GM21526 (cell line): ENCODE data around the gene RELN.
"Not testable (repeated sequence)": the region's sequence is repeated elsewhere in the genome, so short reads cannot be mapped to it uniquely, and the experiment has no call there.

Source experiments
- ATAC-seq: cut with Tn5 transposase; IDR thresholded peaks from one replicate; pipeline ENCODE4 v1.9.1; 2021; ENCODE audit warnings: moderate library complexity; ENCODE audit not compliant: unreplicated experiment, low FRiP score

RELN gene

DNA sequence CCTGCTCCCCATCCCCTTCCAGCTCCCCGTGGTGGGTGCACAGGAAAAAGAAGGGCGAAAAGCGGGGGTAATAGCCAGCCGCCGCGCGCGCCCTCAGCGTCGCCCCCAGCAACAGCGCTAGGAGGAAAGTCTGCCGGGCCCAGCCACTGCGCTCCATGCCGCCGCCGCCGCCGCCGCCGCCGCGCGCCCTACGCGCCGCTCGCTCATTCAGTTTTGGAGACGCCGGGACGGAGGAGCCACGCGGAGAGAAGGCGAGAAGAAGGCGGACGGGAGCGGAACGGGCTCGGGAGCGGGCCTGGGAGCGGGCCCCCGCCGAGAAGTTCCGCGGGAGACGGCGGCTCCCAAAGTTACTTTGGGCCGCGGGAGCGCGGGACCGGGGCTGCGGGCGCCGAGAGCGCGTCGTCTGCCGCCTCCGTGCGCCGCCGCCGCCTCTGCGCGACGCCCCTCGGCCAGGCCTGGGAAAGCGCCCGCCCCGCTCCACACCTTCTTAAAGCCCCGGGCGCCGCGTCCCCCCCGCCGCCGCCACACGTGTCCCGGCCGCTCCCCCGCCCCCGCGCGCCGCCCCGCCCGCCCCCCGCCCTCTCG lies at the start of gene RELN:
Gene RELN, minus strand, starts transcription at position 459 of the 585 bp plus-strand sequence. Its CDS starts 302 bp downstream, at position 157.
- no peak for ATAC-seq

DNA sequence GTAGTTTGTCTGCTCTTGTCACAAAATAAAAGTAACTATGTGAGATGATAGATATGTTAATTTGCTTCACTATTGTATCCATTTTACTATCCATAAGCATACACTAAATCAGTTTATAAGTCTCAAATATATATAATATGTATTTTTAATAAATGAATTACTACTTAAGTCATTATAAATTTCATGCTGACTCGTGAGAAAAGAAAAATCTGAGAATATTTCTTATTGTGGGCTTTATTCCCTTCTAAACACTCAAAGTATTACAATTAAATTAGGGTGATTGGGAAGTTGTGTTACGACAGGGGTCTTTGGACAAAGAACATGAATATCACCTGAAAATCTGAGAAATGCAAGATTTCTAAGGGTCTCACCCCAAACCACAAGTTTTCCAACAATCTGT lies 48.7 kb upstream of the RELN start:
- no peak for ATAC-seq

DNA sequence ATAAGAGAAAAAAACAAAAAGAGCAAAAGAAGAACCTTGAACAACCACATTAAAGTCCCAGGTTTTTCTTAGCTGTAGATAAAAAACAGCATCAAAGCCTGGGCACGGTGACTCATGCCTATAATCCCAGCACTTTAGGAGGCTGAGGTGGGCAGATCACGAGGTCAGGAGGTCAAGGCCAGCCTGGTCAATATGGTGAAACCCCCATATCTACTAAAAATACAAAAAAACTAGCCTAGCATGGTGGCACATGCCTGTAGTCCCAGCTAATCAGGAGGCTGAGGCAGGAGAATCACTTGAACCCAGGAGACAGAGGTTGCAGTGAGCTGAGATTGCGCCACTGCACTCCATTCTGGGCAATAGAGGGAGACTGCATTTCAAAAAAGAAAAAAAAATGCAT lies 47.4 kb upstream of the RELN start:
- not testable (repeated sequence) for ATAC-seq

DNA sequence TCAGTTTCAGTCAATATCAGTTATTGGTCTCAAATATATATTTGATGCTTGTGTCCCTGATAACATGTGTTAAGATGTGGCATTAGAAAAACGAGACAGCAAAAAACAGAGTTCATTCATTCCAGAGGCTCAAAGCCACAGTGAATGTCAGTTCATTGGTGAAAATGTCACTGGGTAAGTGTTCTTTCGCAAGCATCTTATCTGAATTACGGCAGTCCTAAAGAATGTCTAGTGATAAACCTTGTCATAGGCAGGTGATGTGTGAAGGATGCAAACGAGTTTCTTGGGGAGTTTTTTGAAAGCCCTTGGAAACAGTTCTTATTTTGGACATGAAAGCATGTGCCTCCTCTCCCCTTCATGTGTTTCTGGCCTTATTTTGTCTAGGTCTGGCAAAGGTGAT lies 45.9 kb upstream of the RELN start:
- ATAC-seq: no peak

DNA sequence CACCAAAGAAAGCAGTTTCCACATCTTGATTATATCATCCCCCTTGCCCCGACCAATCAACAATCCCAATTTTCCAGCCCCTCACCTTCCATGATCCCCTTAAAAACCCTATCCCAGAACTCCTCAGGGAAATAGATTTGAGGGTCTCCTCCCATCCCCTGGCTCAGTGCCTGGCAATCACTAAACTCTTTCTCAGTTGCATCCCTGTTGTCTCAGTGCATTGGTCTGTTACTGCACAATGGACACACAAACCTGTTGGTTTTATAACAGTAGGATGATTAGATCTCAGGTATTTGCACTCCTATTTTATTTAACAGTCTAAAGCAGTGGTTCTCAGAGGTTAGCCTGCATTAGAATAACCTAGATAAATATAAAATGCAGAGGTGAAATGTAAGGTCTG lies 45.2 kb upstream of the RELN start:
- no peak for ATAC-seq

DNA sequence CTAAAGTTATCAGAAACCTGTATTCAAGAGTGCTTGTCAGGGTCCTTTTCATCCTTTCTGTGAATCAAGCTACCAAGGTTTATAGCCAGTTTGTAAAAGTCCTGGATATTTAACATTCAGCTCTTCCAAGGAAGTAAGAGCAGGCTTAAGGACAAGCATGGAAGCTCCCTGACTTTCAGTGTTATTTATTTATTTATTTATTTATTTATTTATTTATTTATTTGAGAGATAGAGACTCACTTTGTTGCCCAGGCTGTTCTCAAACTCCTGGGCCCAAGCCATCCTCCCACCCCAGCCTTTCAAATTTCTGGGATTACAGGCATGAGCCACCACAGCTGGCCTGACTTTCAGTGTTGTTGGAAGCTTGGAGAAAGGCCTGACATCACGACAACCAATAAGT lies 44.4 kb upstream of the RELN start:
- ATAC-seq: no peak

DNA sequence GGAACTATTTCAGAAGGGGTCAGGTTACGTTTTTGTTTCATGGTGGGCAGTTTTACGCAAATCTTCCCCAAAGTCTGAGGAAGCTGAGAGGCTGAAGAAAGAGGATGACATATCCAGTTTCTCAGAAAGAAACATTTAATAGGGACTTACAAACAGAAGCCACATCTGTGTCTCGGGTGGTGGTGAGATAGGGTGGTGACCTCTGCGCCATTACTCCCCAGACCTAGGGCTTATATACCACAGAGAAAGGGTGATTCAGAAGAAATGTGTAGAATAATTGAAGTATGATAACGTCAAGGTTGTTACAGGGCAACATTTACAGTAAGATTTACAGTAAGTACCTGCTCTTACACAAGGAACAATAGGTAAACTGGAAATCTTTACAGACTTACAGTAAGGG lies 43.0 kb upstream of the RELN start:
- no peak for ATAC-seq

DNA sequence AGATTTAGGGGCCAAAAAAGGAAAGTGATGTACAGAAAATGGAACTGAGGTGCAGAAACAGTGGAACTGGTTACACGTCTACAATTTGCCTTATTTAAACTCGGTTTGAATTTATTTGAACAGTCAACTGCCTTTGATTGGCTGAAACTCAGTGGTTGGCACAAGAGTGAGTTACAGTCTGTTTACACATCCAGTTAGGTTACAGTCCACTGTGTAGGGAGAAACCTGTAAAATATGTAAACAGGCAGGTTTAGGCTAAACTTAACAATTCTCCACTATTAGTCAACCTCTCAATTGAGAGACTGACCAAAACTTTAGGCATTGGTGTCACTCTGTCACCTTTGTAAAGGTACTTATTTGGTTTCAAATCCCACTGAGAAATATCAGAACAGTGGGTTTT lies 40.3 kb upstream of the RELN start:
- no peak for ATAC-seq

DNA sequence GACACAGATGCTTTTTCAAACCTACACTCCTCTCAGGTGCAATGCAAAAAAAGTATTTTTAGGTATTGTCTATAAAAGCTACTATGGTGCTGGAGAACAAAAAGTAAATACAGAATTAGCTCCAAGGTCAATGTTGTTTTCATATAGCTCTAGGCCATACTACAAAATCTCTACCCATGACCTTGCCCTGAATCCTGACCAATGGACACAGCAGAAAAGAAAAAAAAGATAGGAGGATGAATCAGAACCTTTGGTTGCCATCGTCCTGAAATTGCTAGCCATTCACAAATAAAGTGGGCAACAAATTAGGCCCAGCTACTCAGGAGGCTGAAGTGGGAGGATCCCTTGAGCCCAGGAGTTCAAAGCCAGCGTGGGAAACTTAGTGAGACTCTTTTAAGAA lies 35.2 kb upstream of the RELN start:
- ATAC-seq: no peak

DNA sequence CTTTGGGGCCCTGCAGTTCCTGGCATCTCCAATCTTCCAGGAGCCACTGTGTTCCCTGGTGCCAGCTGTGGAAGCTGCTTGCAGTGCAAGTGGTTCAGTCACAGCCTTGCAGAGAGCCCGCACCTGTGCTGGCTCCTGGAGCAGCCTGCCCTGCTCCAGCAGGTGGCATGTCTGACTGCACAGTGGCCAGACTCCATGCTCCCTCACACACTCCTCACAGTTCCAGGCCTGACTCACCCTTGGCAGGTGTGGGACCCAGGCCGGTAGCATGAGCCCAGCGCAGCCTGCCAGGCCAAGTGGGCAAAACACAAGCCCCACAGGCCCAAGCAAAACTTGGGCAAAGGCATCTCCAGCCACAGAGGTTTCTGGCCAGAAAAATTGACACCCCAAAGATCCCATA lies 33.6 kb upstream of the RELN start:
- ATAC-seq: no peak

DNA sequence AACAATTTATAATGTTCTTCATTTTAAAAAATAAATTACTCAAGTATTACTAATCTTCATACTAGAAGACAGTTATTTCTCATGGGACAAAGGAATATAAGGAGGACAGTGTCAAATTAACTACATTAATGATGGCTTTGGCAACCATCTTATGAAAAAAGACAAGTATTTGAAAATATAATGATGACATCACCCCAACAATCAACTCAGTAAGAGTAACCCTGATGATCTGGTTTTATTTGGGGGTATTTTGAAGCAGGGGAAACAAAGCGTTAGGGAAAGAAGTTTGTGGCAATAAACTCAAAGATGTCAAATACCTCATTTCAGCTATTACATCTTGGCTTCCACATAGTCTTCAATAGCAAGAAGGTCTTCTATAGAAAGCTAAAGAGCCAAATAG lies 29.0 kb upstream of the RELN start:
- no peak for ATAC-seq

DNA sequence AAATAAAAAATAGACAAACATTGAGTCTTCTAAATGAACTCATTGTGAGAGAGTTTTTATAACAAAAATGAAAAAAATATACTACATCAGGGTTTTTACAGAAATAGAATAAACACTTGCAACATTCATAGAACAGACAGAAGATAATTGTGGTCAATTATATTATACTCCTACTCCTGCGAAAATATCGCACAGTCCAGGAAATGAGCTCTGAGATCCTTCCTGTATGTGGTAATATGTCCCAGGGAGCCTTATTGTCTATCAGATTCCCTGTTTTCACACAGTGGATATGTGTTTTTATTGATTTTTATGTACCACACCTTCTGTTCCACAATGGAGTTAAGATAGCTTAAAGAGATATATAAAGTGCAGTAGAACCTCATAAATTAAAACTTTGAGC lies 27.5 kb upstream of the RELN start:
- no peak for ATAC-seq

DNA sequence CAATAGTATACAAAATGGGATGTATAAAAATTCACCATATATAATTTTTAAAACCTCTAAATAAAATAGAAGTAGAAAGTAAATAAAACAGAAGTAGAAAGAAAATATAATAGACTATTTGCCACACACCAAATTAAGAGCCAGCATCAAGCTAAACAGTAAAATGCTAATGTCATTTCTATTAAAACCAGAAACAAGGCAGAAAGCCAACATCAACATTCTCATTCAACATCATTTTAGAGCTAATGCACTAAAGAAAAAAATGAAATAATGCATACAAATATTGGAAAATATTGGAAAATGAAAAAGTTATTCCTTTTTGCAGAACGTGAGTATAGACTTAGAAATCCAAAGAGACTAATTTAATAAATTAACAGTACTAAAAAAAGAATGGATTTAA lies 23.4 kb upstream of the RELN start:
- no peak for ATAC-seq

DNA sequence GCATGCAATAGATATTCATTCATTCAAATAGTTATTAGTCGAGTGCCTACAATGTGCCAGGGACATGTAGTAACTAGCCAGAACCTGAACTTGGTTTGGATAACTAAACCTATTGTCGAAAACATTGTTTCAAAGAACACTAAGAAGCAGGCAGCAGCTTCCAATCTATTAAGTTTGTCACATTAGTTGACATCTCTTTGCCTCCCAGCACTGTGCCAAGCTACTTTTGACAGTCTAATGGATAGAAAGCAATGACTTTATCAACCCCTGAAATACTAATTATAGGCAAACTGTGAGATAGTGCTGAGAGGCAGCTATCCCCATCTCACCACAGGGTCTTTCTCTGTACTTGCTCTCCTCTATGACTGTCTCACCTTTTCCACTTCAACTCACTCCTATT lies 22.4 kb upstream of the RELN start:
- ATAC-seq: no peak

DNA sequence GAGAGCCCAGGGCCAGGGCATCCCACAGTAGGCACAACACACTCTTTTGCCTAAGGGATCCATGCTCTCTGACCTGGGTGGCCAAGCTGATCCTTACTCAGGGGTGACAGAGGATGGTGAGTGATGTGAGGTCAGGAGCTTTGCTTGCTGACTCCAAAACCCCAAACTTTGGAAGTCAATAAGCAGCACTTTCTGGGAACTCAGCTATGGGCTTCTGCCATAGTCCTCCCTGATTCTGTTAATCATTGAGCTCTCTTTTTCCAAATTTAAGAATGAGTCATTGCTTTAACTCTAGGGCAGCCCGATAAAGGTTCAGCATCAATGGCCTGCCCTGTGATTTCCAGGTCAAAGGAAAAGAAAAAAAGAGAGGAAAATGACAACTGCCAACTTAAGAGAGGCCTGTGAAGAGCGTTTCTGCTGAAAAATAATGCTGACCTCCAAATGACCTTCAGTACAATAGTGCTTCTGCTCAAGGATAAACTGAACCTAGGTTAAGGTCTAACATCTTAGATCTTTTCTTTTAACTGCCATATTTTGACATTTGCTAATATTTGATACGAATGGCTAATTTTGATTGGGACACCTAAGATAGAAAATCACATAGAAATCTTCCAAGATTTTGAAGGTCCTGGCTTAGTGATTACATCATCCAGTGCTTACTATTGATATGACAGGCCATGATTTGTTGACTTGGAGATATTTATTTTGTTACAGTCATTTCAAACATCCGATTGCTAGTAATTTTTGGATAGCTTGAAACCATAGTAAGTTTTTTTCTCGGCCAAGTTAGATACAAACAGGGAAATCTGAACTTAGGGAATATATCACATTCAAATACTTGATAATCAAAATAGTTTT lies 20.8 kb upstream of the RELN start:
- no peak for ATAC-seq

DNA sequence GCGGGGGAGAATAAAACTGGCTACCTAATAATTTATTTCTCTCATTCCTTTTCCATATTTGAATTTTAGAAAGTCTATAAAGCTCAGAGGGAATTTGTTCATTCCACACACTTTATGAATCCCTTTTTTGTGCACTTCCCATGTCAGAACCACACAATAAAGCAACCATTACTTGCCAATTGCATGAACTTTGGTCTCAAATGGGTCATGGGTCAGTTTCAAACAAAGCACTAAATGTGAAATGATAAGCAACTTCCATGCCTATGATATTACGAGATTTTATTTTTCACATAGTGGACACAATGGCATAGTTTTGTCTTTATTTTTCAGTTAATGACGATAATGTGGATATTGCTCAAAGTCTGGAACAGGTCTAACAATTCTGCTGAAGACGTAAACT lies 18.6 kb upstream of the RELN start:
- no peak for ATAC-seq

DNA sequence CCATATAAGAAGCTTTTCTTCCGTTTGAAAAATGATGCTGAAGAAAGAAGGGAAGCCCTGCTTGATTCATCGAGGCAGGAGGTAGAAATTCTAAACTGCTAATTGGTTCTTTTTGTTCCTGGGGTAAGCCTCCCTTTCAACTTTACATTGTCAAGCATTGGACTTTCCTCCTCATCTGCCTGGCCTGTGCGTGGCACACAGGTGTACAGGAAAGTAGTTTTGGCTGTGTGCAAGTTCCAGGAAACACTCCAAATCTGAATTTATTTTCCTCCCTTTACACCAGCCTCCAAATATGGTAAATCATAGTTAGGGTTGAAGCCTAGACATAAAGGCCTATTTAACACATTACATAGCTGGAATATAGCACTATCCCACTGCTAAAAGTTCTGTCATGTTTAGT lies 18.2 kb upstream of the RELN start:
- no peak for ATAC-seq

DNA sequence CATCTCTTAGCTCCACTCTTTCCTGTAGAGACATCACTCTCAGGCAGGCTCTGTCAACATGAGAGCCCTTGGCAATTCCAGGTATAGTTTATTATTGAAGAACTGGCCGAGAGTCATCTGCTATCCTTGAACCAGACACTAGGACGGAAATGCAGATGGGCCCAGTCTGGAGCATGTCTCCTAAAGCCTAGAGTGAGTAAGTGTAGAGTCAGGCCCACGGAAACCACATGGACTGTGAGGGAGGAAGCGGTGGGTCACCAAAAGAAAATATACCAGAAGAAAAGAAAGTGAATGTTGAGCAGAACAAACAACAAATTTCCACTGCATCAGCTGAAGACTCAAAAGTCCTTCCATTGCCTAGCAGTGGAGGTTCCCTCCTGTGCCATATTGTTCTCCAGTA lies 15.7 kb upstream of the RELN start:
- ATAC-seq: no peak

DNA sequence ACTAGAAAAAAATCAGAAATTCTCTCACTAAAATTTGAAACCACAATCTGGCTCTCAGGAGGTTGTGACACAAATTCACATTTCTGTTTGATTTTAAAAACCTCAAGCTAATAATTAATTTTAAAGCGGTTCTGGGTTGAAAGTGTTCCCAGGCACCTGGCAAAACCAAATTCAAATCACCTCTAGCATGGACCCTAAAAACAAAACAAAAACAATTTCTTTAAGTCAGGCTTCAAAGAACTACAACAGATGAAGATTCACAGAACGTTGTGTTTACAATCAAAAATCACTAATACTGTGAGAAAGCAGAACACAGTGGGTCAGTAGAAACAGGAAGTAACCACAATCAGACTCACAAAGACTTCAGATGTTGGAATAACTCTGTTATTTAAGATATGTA lies 7.2 kb upstream of the RELN start:
- ATAC-seq: no peak

DNA sequence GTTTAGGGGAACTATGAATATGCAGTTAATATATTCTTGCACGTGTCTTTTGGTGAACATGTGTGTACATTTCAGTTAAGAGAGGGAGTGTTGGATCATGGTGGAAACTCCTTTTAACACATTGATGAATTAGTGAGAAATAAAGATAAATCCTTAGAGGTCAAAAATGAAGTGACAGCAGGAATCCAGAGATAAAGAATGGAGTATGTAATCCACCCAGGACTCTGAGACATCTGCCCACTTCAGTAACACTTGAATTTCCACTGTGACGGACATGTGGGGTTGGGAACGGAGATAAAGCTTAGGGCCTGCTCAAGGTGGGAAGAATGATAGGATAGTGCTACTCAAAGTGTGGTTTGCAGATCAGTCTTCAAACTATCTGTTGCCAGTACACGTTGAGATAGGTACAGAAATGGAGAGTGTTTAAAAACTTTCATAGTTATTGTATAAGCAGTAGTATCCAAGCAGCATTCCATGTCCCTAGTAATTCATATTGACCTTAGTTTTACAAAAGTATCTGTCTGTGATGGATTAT lies 6.6 kb upstream of the RELN start:
- ATAC-seq: no peak

DNA sequence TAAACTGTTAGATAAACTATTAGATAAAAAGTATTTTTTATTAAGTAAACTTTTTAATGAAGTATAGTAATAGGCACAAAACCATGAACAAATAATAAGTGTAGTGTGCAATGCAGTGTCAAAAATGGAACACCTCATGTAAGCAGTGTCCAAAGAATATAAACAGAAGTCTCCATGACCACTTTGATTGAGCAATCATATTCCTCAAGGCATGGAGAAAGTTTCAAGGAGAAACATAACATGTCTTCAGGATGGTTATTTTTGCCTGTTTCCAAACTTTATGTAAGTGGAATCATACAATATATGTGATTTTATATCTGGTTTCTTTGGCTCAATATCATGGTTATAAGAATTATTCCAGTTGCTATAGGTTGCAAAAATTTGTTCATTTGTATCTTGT lies 6.1 kb upstream of the RELN start:
- ATAC-seq: no peak

DNA sequence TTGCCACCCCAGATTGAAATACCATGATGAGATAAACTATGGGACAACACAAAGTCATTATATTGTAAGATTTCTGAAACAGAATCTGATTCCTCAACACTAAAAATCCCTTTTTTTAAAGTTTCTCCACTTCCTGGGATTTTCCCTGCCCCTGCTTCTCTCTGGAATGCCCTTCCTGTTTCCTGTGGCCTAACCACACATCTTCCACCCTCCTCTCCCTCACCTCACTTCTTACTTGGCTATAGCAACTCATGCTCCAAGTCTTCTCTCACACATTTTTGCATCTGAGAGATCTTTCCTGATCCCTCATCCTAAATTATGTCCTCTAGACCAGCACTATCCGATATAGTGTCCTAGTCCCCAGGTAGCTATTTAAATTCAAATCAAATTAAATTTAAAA lies 4.1 kb upstream of the RELN start:
- ATAC-seq: no peak
